ENCODE data around the gene MAGEB2. TPM values are rescaled to one million over a fixed set of nuclear protein-coding genes. Genes with fewer than 3 reads are reported as not detected.
"Not testable (repeated sequence)": the region's sequence is repeated elsewhere in the genome, so short reads cannot be mapped to it uniquely, and the experiment has no call there.

MAGEB2 gene
- total RNA-seq, 1 experiment from 2014 or later, result 0.10 TPM

DNA sequence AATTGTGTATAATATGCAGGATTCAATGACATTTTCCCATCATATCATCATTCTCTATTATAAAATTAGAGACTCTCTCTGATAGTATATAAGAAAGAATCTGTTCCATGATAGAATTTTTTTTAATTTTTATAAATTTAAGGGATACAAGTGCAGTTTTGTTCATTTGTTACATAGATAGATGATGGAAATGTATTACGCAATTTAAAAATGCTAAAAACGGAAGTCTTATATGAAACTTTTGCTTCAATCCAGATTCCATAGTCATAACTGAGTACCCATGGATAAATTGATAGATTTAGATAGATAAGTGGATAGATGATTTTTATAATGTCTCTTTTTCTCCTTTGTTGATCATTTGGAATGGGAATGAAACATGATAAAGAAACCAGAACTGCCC, 24.9 kb upstream of the MAGEB2 start:
- ATAC-seq, result no peak

GRCh38 chrX:30193910-30194309, 21.5 kb upstream of the MAGEB2 start:
- H3K4me3 ChIP-seq (ENCODE audit: low read depth in 2 of 2, low read length in 2 of 2); H3K4me1 ChIP-seq (ENCODE audit: control insufficient read depth, insufficient read depth, low read length); POLR2A ChIA-PET; CTCF ChIA-PET; ATAC-seq; in situ Hi-C loops (cut with HindIII; ENCODE audit: low pct_unique_long_range_greater_than_20kb, low sequenced_read_pairs); intact Hi-C loops (cut with micrococcal nuclease; ENCODE audit: unreplicated experiment); H3K27me3 ChIP-seq (ENCODE audit: control insufficient read depth, insufficient read depth, low read length); H3K27ac ChIP-seq (ENCODE audit: low read length); H3K36me3 ChIP-seq (ENCODE audit: control insufficient read depth, insufficient read depth, low read length); DNase-seq (ENCODE audit: low read depth, low spot score); BruUV-seq (replicated peaks); H3K9me3 ChIP-seq (ENCODE audit: control insufficient read depth, insufficient read depth, low read depth, low read length): not testable (repeated sequence)

More for the DNA sequence above, 24.9 kb upstream of the MAGEB2 start:
- Histone ChIP-seq H3K4me3 (ENCODE audit: low read depth in 2 of 2, low read length in 2 of 2) (no peak overlapping the region), H3K9me3 (ENCODE audit: control insufficient read depth, insufficient read depth, low read depth, low read length) (no peaks in the 10 kb centered on the region), H3K27me3 (ENCODE audit: control insufficient read depth, insufficient read depth, low read length) (no peaks in the 10 kb centered on the region), H3K27ac (ENCODE audit: low read length) (no peak overlapping the region), H3K36me3 (ENCODE audit: control insufficient read depth, insufficient read depth, low read length) (no peaks in the 10 kb centered on the region), H3K4me1 (ENCODE audit: control insufficient read depth, insufficient read depth, low read length) (no peaks in the 10 kb centered on the region)
- ChIA-PET CTCF (no interaction called here), POLR2A (no interaction called here)
- no peak for TF ChIP-seq SIN3A (IDR thresholded peaks at IDR 0.05; ENCODE audit: borderline replicate concordance, insufficient read depth, low read depth, low read length)
- TF ChIP-seq REST (IDR thresholded peaks at IDR 0.05; ENCODE audit: insufficient read depth in 1 of 2, low read depth in 2 of 2, low read length in 1 of 2), result no peak
- TF ChIP-seq, protein P1, sequence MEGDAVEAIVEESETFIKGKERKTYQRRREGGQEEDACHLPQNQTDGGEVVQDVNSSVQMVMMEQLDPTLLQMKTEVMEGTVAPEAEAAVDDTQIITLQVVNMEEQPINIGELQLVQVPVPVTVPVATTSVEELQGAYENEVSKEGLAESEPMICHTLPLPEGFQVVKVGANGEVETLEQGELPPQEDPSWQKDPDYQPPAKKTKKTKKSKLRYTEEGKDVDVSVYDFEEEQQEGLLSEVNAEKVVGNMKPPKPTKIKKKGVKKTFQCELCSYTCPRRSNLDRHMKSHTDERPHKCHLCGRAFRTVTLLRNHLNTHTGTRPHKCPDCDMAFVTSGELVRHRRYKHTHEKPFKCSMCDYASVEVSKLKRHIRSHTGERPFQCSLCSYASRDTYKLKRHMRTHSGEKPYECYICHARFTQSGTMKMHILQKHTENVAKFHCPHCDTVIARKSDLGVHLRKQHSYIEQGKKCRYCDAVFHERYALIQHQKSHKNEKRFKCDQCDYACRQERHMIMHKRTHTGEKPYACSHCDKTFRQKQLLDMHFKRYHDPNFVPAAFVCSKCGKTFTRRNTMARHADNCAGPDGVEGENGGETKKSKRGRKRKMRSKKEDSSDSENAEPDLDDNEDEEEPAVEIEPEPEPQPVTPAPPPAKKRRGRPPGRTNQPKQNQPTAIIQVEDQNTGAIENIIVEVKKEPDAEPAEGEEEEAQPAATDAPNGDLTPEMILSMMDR (IDR thresholded peaks at IDR 0.05), result no peak
- TF ChIP-seq POLR2AphosphoS5 (IDR thresholded peaks at IDR 0.05; ENCODE audit: low read depth, low read length), result no peak
- no peak for TF ChIP-seq TCF7L2 (IDR thresholded peaks at IDR 0.05; ENCODE audit: low read depth, low read length)
- intact Hi-C loops (cut with micrococcal nuclease; ENCODE audit: unreplicated experiment) (no loop called here), in situ Hi-C loops (cut with HindIII; ENCODE audit: low pct_unique_long_range_greater_than_20kb, low sequenced_read_pairs) (no loop called here)
- no TSS peak for BruUV-seq (replicated peaks)
- DNase-seq (ENCODE audit: low read depth, low spot score), result no peak

GRCh38 chrX:30196322-30196721, 19.0 kb upstream of the MAGEB2 start:
- H3K27ac ChIP-seq (ENCODE audit: low read length), result no peak overlapping the region; the same call in 1 of the 2 replicates
- no peak for DNase-seq (ENCODE audit: low read depth, low spot score)
- TF ChIP-seq SIN3A (IDR thresholded peaks at IDR 0.05; ENCODE audit: borderline replicate concordance, insufficient read depth, low read depth, low read length), result no peak
- TF ChIP-seq, protein P1 (IDR thresholded peaks at IDR 0.05), result peak; percentile 35; the same call in 1 of the 2 replicates
- TF ChIP-seq POLR2AphosphoS5 (IDR thresholded peaks at IDR 0.05; ENCODE audit: low read depth, low read length), result no peak
- TF ChIP-seq REST (IDR thresholded peaks at IDR 0.05; ENCODE audit: insufficient read depth in 1 of 2, low read depth in 2 of 2, low read length in 1 of 2), result no peak
- no peak for TF ChIP-seq TCF7L2 (IDR thresholded peaks at IDR 0.05; ENCODE audit: low read depth, low read length)
- ATAC-seq, result peak; percentile 68; the same call in 1 of the 2 replicates
- no TSS peak for BruUV-seq (replicated peaks)
- H3K36me3 ChIP-seq (ENCODE audit: control insufficient read depth, insufficient read depth, low read length), result no peaks in the 10 kb centered on the region
- no peaks in the 10 kb centered on the region for H3K27me3 ChIP-seq (ENCODE audit: control insufficient read depth, insufficient read depth, low read length)
- in situ Hi-C loops (cut with HindIII; ENCODE audit: low pct_unique_long_range_greater_than_20kb, low sequenced_read_pairs) (no loop called here), intact Hi-C loops (cut with micrococcal nuclease; ENCODE audit: unreplicated experiment) (no loop called here)
- no peaks in the 10 kb centered on the region for H3K4me1 ChIP-seq (ENCODE audit: control insufficient read depth, insufficient read depth, low read length)
- H3K9me3 ChIP-seq (ENCODE audit: control insufficient read depth, insufficient read depth, low read depth, low read length), result no peaks in the 10 kb centered on the region
- no peak overlapping the region for H3K4me3 ChIP-seq (ENCODE audit: low read depth in 2 of 2, low read length in 2 of 2)
- ChIA-PET CTCF (interaction anchor here (0.7 kb wide), 1 partner anchor 293 kb away, joined by 3 read pairs; no protein-coding TSS in a partner anchor), POLR2A (no interaction called here)

All from Panc1 (cell line).